GM18870 (cell line): ENCODE measurements around the gene CDKL1.

Experiments used
- ATAC-seq: cut with Tn5 transposase; IDR thresholded peaks from one replicate; pipeline ENCODE4 v1.9.1; 2021; ENCODE audit warnings: moderate library complexity; ENCODE audit not compliant: unreplicated experiment

Gene CDKL1

DNA sequence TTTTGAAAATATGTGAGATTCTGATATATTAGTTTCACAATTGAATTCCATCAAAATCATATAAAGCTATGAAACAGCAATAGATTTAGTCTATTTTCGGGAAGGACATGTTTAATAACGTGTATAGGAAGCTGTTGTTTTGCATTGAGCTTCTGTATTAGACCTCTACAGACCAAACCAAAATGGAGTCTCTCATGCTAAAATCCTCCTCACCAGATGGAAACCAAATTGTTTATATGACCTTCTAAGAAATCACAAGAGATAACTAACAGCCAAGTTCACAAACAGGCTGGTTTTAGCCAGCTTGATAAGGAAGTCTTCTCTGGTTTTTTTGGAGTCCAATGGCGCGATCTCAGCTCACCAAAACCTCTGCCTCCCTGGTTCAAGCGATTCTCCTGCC, 108.5 kb downstream of the CDKL1 start:
- no peak for ATAC-seq

GRCh38 chr14:50285861-50286260, 110.8 kb downstream of the CDKL1 start:
- no peak for ATAC-seq
